HCT116 (cell line): ENCODE measurements around the gene SYN1. TPM values are rescaled to one million over a fixed set of nuclear protein-coding genes. Genes with fewer than 3 reads are reported as not detected.

Experiments used
- ATAC-seq: fragments of 200-7000 bp; cut with Tn5 transposase; 2 replicates; pipeline ENCODE4 v1.9.1; 2020; ENCODE audit warnings: mild to moderate bottlenecking, moderate library complexity
- BruUV-seq: library from RNA; stranded (reverse); fragments of 400-500 nt; replicated peaks from 2 replicates; lab custom pipeline; 2021; lab: Mats Ljungman, UMichigan
- CTCF ChIA-PET: fragments of 300-600 bp; sonication (Branson Sonifier 250); formaldehyde crosslinking; loops from one replicate; lab custom pipeline; 2021; ENCODE audit warnings: antibody characterized with exemption; lab: Charles Lee
- POLR2A ChIA-PET: fragments of 300-600, 350-600 bp; sonication (Branson Sonifier 250); formaldehyde crosslinking; loops from one replicate; lab custom pipeline; 2021; ENCODE audit warnings: antibody characterized with exemption; lab: Charles Lee
- RAD21 ChIA-PET, 2 experiments: fragments of 300-600 bp; sonication (Branson Sonifier 250); formaldehyde crosslinking; loops; one replicate each; lab custom pipeline; 2023; ENCODE audit warnings: low total read pairs in 2 of 2; ENCODE audit not compliant: uncharacterized antibody in 2 of 2, unreplicated experiment in 2 of 2, low non-redundant PET in 1 of 2; lab: Charles Lee
- DNase-seq: peaks from one replicate; pipeline ENCODE4 v3.0.0-alpha.2; 2010; ENCODE audit warnings: low read depth, low spot score
- H2AFZ ChIP-seq: fragments of 200-600 bp; shearing (Covaris generic), sonication (generic); 2 replicates; pipeline ENCODE4 v1.6.1; 2017; ENCODE audit warnings: low read depth, mixed run types, mixed read lengths, antibody characterized with exemption, low read length; ENCODE audit not compliant: poor library complexity, severe bottlenecking
- H3K27ac ChIP-seq: 2 replicates; pipeline ENCODE4 v1.5.1; 2012; ENCODE audit warnings: low read depth, low read length
- H3K27me3 ChIP-seq: fragments of 200-600 bp; sonication (generic); 2 replicates; pipeline ENCODE4 v1.6.1; 2016; ENCODE audit warnings: mixed run types, low read length, mixed read lengths; ENCODE audit not compliant: insufficient read depth
- H3K36me3 ChIP-seq, 2 experiments: fragments of 200-500 bp in 1 of 2; fragments of 200-600 bp in 1 of 2; sonication (Bioruptor generic) in 1 of 2; sonication (generic) in 1 of 2; 2 replicates each; pipeline versions ENCODE4 v1.5.1 to v1.6.1; 2014 to 2016; ENCODE audit warnings: low read length in 2 of 2, inconsistent platforms in 1 of 2, mixed read lengths in 1 of 2, mixed run types in 1 of 2; ENCODE audit not compliant: insufficient read depth in 2 of 2, control insufficient read depth in 1 of 2
- H3K4me1 ChIP-seq, 2 experiments: fragments of 200-600 bp in 1 of 2; sonication (generic) in 1 of 2; 2 replicates each; pipeline versions ENCODE4 v1.5.1 to v1.6.1; 2012 to 2017; ENCODE audit warnings: low read length in 2 of 2, inconsistent platforms in 1 of 2, mild to moderate bottlenecking in 1 of 2, mixed read lengths in 1 of 2, mixed run types in 1 of 2, moderate library complexity in 1 of 2; ENCODE audit not compliant: insufficient read depth in 2 of 2, control insufficient read depth in 1 of 2
- H3K4me2 ChIP-seq: fragments of 200-600 bp; sonication (generic); 2 replicates; pipeline ENCODE4 v1.6.1; 2017; ENCODE audit warnings: mixed run types, low read length, mixed read lengths
- H3K4me3 ChIP-seq, 2 experiments: fragments of 200-600 bp in 1 of 2; sonication (generic) in 1 of 2; replicated peaks in 1 of 2; 2 replicates each; pipeline ENCODE4 v1.5.1; 2011 to 2016; ENCODE audit warnings: low read length in 2 of 2, control low read depth in 1 of 2, low read depth in 1 of 2, mild to moderate bottlenecking in 1 of 2, mixed read lengths in 1 of 2, mixed run types in 1 of 2
- H3K79me2 ChIP-seq: fragments of 200-600 bp; sonication (generic); 2 replicates; pipeline ENCODE4 v1.6.1; 2017; ENCODE audit warnings: mild to moderate bottlenecking, mixed run types, low read length, moderate library complexity, mixed read lengths; ENCODE audit not compliant: insufficient read depth
- H3K9ac ChIP-seq: fragments of 200-600 bp; sonication (generic); 2 replicates; pipeline ENCODE4 v1.6.1; 2016; ENCODE audit warnings: low read length, mixed read lengths
- H3K9me2 ChIP-seq: fragments of 200-600 bp; sonication (generic), shearing (Covaris generic); 2 replicates; pipeline ENCODE4 v1.6.1; 2017; ENCODE audit warnings: mixed run types, mild to moderate bottlenecking, moderate library complexity; ENCODE audit not compliant: insufficient read depth
- H3K9me3 ChIP-seq, 2 experiments: fragments of 200-500 bp in 1 of 2; fragments of 200-600 bp in 1 of 2; sonication (Bioruptor generic) in 1 of 2; sonication (generic) in 1 of 2; 2 replicates each; pipeline ENCODE4 v1.6.1; 2014 to 2017; ENCODE audit warnings: low read length in 2 of 2, mixed read lengths in 2 of 2, inconsistent platforms in 1 of 2, low read depth in 1 of 2, mild to moderate bottlenecking in 1 of 2, mixed run types in 1 of 2, moderate library complexity in 1 of 2; ENCODE audit not compliant: control insufficient read depth in 1 of 2, insufficient read depth in 1 of 2
- H4K20me1 ChIP-seq: fragments of 200-600 bp; sonication (generic), shearing (Covaris generic); 2 replicates; pipeline ENCODE4 v1.6.1; 2017; ENCODE audit warnings: mixed run types, mild to moderate bottlenecking, moderate library complexity; ENCODE audit not compliant: insufficient read depth
- CEBPB ChIP-seq: IDR thresholded peaks from 2 replicates; pipeline ENCODE4 v1.6.1; 2012; ENCODE audit warnings: low read depth
- EGR1 ChIP-seq: IDR thresholded peaks from 2 replicates; pipeline ENCODE4 v1.6.1; 2012; ENCODE audit warnings: low read depth
- ELF1 ChIP-seq: IDR thresholded peaks from 2 replicates; pipeline ENCODE4 v1.6.1; 2012; ENCODE audit warnings: low read depth, borderline replicate concordance
- EZH2 ChIP-seq: fragments of 200-600 bp; sonication (generic); IDR thresholded peaks from 2 replicates; pipeline ENCODE4 v1.6.1; 2017; ENCODE audit warnings: antibody characterized with exemption, mixed run types
- EZH2phosphoT487 ChIP-seq: fragments of 200-600 bp; IDR thresholded peaks from 2 replicates; pipeline ENCODE4 v1.6.1; 2018; ENCODE audit warnings: antibody characterized with exemption, borderline replicate concordance
- FOSL1 ChIP-seq: IDR thresholded peaks from 2 replicates; pipeline ENCODE4 v1.6.1; 2012; ENCODE audit warnings: low read depth
- POLR2A ChIP-seq: IDR thresholded peaks from 2 replicates; pipeline ENCODE4 v1.7.0; 2011; ENCODE audit warnings: borderline replicate concordance; ENCODE audit not compliant: insufficient read depth, insufficient read length; ENCODE audit errors: extremely low read depth
- POLR2AphosphoS5 ChIP-seq: IDR thresholded peaks from 2 replicates; pipeline ENCODE4 v1.6.1; 2011; ENCODE audit warnings: mild to moderate bottlenecking, low read depth, low read length, moderate library complexity
- RAD21 ChIP-seq: IDR thresholded peaks from 2 replicates; pipeline ENCODE4 v1.6.1; 2012; ENCODE audit warnings: low read depth, mild to moderate bottlenecking
- SIN3A ChIP-seq: IDR thresholded peaks from 2 replicates; pipeline ENCODE4 v1.6.1; 2012; ENCODE audit warnings: low read depth
- SP1 ChIP-seq: IDR thresholded peaks from 2 replicates; pipeline ENCODE4 v1.6.1; 2012; ENCODE audit warnings: low read depth
- YY1 ChIP-seq: IDR thresholded peaks from 2 replicates; pipeline ENCODE4 v1.6.1; 2011; ENCODE audit warnings: low read length, low read depth, moderate library complexity, mild to moderate bottlenecking; ENCODE audit not compliant: insufficient replicate concordance; ENCODE audit errors: extremely low read depth
- ZNF274 ChIP-seq: fragments of 200-500 bp; sonication (Bioruptor generic); IDR thresholded peaks from 2 replicates; pipeline ENCODE4 v1.6.1; 2014; ENCODE audit warnings: mild to moderate bottlenecking, low read depth, low read length, inconsistent platforms
- intact Hi-C: fragments of 100-400 bp; cut with micrococcal nuclease; formaldehyde crosslinking; loops from 2 replicates; pipeline ENCODE4 v1.10.0; 2022
- total RNA-seq: library from RNA; stranded (reverse); gene quantifications from one replicate; pipeline ENCODE4 v1.2.1, GENCODE V29; 2021; ENCODE audit not compliant: unreplicated experiment
- TF ChIP-seq, protein P1 (sequence below): IDR thresholded peaks from 2 replicates; pipeline ENCODE4 v1.6.1; 2012
- TF ChIP-seq, protein P2 (sequence below): IDR thresholded peaks from 2 replicates; pipeline ENCODE4 v1.6.1; 2012
- TF ChIP-seq, protein P3 (sequence below), 3 experiments: fragments of 200-600 bp in 1 of 3; sonication (generic) in 1 of 3; IDR thresholded peaks in 2 of 3; conservative IDR thresholded peaks in 1 of 3; 2 replicates each; pipeline ENCODE4 v1.5.1; 2012 to 2017; ENCODE audit warnings: low read depth in 2 of 3, low read length in 2 of 3, antibody characterized with exemption in 1 of 3, borderline replicate concordance in 1 of 3, control low read depth in 1 of 3, mild to moderate bottlenecking in 1 of 3, mixed read lengths in 1 of 3, mixed run types in 1 of 3, moderate library complexity in 1 of 3; ENCODE audit not compliant: insufficient read depth in 1 of 3
- TF ChIP-seq, protein P4 (sequence below): IDR thresholded peaks from 2 replicates; pipeline ENCODE4 v1.6.1; 2011; ENCODE audit warnings: mild to moderate bottlenecking, low read length, moderate library complexity; ENCODE audit not compliant: insufficient replicate concordance; ENCODE audit errors: extremely low read depth

Gene SYN1
- total RNA-seq, 1 experiment from 2014 or later = 0.86 TPM

DNA sequence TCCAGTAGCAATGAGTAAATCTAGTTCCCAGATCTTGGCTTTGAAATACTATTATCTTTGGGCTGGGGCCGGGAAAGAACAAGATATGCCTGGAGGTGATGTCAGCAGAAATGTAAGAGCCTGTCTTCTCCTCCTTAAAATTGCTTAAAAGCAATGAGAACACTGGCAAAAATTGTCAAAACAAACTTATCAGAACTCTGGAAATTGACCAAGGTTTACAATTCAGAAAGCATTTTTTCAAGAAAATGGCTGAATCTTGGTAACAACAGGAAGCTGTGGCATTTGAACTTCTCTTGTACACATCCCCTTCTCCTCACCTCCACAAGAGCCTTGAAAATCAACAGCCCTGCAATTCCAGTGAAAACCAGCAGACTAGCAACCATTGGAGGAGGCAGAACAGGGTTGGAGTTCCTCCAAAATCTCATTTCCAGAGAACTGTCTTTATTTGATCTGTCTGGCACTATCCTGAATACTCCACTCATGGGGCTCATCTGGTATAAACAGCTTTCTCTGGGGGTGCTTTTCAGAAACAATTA is 23.9 kb downstream of the SYN1 start:
- H3K4me3 ChIP-seq = no peak overlapping the region
- H2AFZ ChIP-seq = no peak overlapping the region
- TF ChIP-seq EZH2phosphoT487 = no peak
- TF ChIP-seq ZNF274 = no peak
- no peak for TF ChIP-seq EGR1
- TF ChIP-seq, protein P1, sequence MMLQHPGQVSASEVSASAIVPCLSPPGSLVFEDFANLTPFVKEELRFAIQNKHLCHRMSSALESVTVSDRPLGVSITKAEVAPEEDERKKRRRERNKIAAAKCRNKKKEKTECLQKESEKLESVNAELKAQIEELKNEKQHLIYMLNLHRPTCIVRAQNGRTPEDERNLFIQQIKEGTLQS = no peak
- no peak for TF ChIP-seq SIN3A
- TF ChIP-seq EZH2 = no peak
- TF ChIP-seq POLR2A = no peak
- POLR2A ChIA-PET = no interaction called here
- CTCF ChIA-PET = no interaction called here
- H3K79me2 ChIP-seq = no peaks in the 10 kb centered on the region
- H3K9me2 ChIP-seq = no peaks in the 10 kb centered on the region
- H3K4me1 ChIP-seq = no peaks in the 10 kb centered on the region
- intact Hi-C loops = no loop called here
- no peaks in the 10 kb centered on the region for H3K36me3 ChIP-seq
- H3K27me3 ChIP-seq = no peaks in the 10 kb centered on the region
- no peaks in the 10 kb centered on the region for H4K20me1 ChIP-seq
- no peak overlapping the region for H3K9ac ChIP-seq
- H3K9me3 ChIP-seq = no peaks in the 10 kb centered on the region
- H3K27ac ChIP-seq = no peak overlapping the region
- no peak for DNase-seq
- H3K4me2 ChIP-seq = no peak overlapping the region
- RAD21 ChIA-PET = no interaction called here
- no TSS peak for BruUV-seq
- no peak for ATAC-seq

DNA sequence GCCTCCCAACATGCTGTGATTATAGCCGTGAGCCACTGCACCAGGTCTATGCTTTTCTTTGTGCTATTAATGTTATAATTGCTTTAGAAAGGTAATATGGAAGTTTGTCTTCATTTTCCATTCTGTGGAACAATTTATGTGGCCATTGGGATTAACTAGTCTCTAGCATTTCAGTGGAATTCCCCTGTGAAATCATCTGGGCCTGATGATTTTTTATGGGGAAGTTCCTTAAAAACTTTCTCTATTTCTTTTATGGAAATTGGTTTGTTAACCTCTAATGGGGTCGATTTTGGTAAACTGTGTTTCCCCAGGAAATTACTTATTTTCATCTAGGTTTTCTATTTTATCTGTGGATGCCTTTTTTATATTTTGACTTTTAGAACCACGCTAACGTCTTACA is 26.1 kb downstream of the SYN1 start:
- no peaks in the 10 kb centered on the region for H3K4me1 ChIP-seq
- CTCF ChIA-PET = no interaction called here
- H4K20me1 ChIP-seq = no peaks in the 10 kb centered on the region
- intact Hi-C loops = no loop called here
- no peaks in the 10 kb centered on the region for H3K9me3 ChIP-seq
- H3K4me2 ChIP-seq = no peak overlapping the region
- no peaks in the 10 kb centered on the region for H3K27me3 ChIP-seq
- no peak for DNase-seq
- RAD21 ChIA-PET = no interaction called here
- H3K36me3 ChIP-seq = no peaks in the 10 kb centered on the region
- H3K9ac ChIP-seq = no peak overlapping the region
- no peaks in the 10 kb centered on the region for H3K79me2 ChIP-seq
- ATAC-seq = no peak
- H2AFZ ChIP-seq = no peak overlapping the region
- no TSS peak for BruUV-seq
- POLR2A ChIA-PET = no interaction called here
- H3K27ac ChIP-seq = no peak overlapping the region
- no peaks in the 10 kb centered on the region for H3K9me2 ChIP-seq
- no peak overlapping the region for H3K4me3 ChIP-seq
- TF ChIP-seq EZH2phosphoT487 = no peak
- TF ChIP-seq POLR2A = no peak
- no peak for TF ChIP-seq ZNF274
- TF ChIP-seq ELF1 = no peak
- TF ChIP-seq, protein P2, sequence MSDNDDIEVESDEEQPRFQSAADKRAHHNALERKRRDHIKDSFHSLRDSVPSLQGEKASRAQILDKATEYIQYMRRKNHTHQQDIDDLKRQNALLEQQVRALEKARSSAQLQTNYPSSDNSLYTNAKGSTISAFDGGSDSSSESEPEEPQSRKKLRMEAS = no peak
- no peak for TF ChIP-seq FOSL1
- TF ChIP-seq, protein P3, sequence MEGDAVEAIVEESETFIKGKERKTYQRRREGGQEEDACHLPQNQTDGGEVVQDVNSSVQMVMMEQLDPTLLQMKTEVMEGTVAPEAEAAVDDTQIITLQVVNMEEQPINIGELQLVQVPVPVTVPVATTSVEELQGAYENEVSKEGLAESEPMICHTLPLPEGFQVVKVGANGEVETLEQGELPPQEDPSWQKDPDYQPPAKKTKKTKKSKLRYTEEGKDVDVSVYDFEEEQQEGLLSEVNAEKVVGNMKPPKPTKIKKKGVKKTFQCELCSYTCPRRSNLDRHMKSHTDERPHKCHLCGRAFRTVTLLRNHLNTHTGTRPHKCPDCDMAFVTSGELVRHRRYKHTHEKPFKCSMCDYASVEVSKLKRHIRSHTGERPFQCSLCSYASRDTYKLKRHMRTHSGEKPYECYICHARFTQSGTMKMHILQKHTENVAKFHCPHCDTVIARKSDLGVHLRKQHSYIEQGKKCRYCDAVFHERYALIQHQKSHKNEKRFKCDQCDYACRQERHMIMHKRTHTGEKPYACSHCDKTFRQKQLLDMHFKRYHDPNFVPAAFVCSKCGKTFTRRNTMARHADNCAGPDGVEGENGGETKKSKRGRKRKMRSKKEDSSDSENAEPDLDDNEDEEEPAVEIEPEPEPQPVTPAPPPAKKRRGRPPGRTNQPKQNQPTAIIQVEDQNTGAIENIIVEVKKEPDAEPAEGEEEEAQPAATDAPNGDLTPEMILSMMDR (IDR thresholded peaks at IDR 0.05 in 2 of 3, conservative IDR thresholded peaks at IDR 0.05 in 1 of 3; ENCODE audit: borderline replicate concordance in 1 of 3, insufficient read depth in 1 of 3, low read depth in 2 of 3, low read length in 2 of 3) = no peak
- no peak for TF ChIP-seq EZH2
- no peak for TF ChIP-seq YY1
- no peak for TF ChIP-seq SP1
- no peak for TF ChIP-seq CEBPB
- TF ChIP-seq, protein P4, sequence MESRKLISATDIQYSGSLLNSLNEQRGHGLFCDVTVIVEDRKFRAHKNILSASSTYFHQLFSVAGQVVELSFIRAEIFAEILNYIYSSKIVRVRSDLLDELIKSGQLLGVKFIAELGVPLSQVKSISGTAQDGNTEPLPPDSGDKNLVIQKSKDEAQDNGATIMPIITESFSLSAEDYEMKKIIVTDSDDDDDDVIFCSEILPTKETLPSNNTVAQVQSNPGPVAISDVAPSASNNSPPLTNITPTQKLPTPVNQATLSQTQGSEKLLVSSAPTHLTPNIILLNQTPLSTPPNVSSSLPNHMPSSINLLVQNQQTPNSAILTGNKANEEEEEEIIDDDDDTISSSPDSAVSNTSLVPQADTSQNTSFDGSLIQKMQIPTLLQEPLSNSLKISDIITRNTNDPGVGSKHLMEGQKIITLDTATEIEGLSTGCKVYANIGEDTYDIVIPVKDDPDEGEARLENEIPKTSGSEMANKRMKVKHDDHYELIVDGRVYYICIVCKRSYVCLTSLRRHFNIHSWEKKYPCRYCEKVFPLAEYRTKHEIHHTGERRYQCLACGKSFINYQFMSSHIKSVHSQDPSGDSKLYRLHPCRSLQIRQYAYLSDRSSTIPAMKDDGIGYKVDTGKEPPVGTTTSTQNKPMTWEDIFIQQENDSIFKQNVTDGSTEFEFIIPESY = no peak
- TF ChIP-seq RAD21 = no peak
- no peak for TF ChIP-seq POLR2AphosphoS5
